Sigmoid colon (tissue), 7 donors: Measurements from ENCODE around the gene RIPOR3. TPM values are rescaled to one million over a fixed set of nuclear protein-coding genes. Genes with fewer than 3 reads are reported as not detected.

Experiments used
- DNase-seq: peaks from one replicate; pipeline ENCODE4 v3.0.0-alpha.2; 2019
- H3K27ac ChIP-seq, 4 donors: fragments of 200-600 bp; sonication (generic); one replicate each; pipeline ENCODE4 v1.5.1; 2016 to 2019; ENCODE audit warnings: mild to moderate bottlenecking in 1 of 4
- H3K27me3 ChIP-seq, 3 donors: fragments of 200-600 bp; sonication (generic); one replicate each; pipeline ENCODE4 v1.5.1; 2019; ENCODE audit warnings: mild to moderate bottlenecking in 1 of 3
- H3K36me3 ChIP-seq, 4 donors: fragments of 200-600 bp; sonication (generic); one replicate each; pipeline ENCODE4 v1.5.1; 2016 to 2019
- H3K4me1 ChIP-seq, 4 donors: fragments of 200-600 bp; sonication (generic); one replicate each; pipeline ENCODE4 v1.5.1; 2017 to 2019
- H3K4me3 ChIP-seq, 4 donors: fragments of 200-600 bp; sonication (generic); one replicate each; pipeline ENCODE4 v1.5.1; 2017 to 2019; ENCODE audit warnings: mild to moderate bottlenecking in 2 of 4, moderate library complexity in 1 of 4
- H3K9me3 ChIP-seq, 4 donors: fragments of 200-600 bp in 3 of 4; sonication (generic) in 3 of 4; one replicate each; pipeline versions ENCODE4 v1.5.1 to v1.6.1; 2013 to 2019
- CTCF ChIP-seq, 4 experiments: fragments of 450-650 bp in 3 of 4; fragments of 200-600 bp in 1 of 4; IDR thresholded peaks; one replicate each; pipeline ENCODE4 v1.5.1; 2016 to 2019; ENCODE audit warnings: antibody characterized with exemption in 4 of 4, mild to moderate bottlenecking in 3 of 4, moderate library complexity in 2 of 4
- EP300 ChIP-seq, 4 donors: sonication (generic); formaldehyde crosslinking; IDR thresholded peaks; one replicate each; pipeline ENCODE4 v1.6.1; 2017; ENCODE audit warnings: antibody characterized with exemption in 4 of 4
- POLR2A ChIP-seq, 2 donors: fragments of 450-650 bp; IDR thresholded peaks; one replicate each; pipeline ENCODE4 v1.6.1; 2016; ENCODE audit warnings: antibody characterized with exemption in 2 of 2, mild to moderate bottlenecking in 2 of 2, moderate library complexity in 2 of 2
- POLR2AphosphoS5 ChIP-seq, 4 donors: sonication (generic); formaldehyde crosslinking; IDR thresholded peaks; one replicate each; pipeline ENCODE4 v1.6.1; 2017; ENCODE audit warnings: antibody characterized with exemption in 4 of 4
- WGBS, 2 donors: extraction: QIAGEN DNeasy Blood & Tissue Kit; methylation state at CpG; one replicate each; pipeline ENCODE4 v1.1.7; 2013; 5-methylcytosine and 5-hydroxymethylcytosine counted together
- intact Hi-C: fragments of 100-400 bp; cut with DNase I; formaldehyde crosslinking; loops from one replicate; pipeline ENCODE4 v1.15.1; 2023
- polyA plus RNA-seq, 3 donors: library from polyadenylated mRNA; stranded (reverse); fragments of 200-250 nt; gene quantifications; one replicate each; pipeline ENCODE4 v1.2.3, GENCODE V29; 2013
- total RNA-seq, 4 donors: library from RNA; depleted of rRNA; stranded (reverse); fragments of >200 nt; gene quantifications; one replicate each; pipeline ENCODE4 v1.1.0, GENCODE V29; 2016
- donor health status: healthy with polysubstance abuse.
- donor health status: Bipolar disorder and iron deficiency.
- donor health status: healthy.

RIPOR3 gene
- total and polyA plus RNA-seq, 7 donors: 0.92 to 28.0 (median 9.4) TPM

GRCh38 chr20:50628853-50629669 lies 62.3 kb downstream of the RIPOR3 start:
- Histone ChIP-seq H3K4me1 (peaks cover 0 to 11% (median 4%) of the 10 kb centered on the region in 4 donors), H3K27ac (no peak overlapping the region), H3K9me3 (no peaks in the 10 kb centered on the region), H3K4me3 (no peak overlapping the region), H3K36me3 (no peaks in the 10 kb centered on the region), H3K27me3 (no peaks in the 10 kb centered on the region)
- WGBS, 2 donors: 86 to 89% methylated on average over 16 of the region's 16 CpGs
- TF ChIP-seq EP300 (IDR thresholded peaks at IDR 0.05): no peak
- no peak for TF ChIP-seq POLR2AphosphoS5 (IDR thresholded peaks at IDR 0.05)
- no peak for TF ChIP-seq POLR2A (IDR thresholded peaks at IDR 0.05)
- no peak for TF ChIP-seq CTCF (IDR thresholded peaks at IDR 0.05)
- no peak for DNase-seq
- intact Hi-C loops: no loop called here

- H3K4me1 ChIP-seq: peaks cover 0 to 11% (median 4%) of the 10 kb centered on the region in 4 donors
- no peak for DNase-seq
- H3K27me3 ChIP-seq: no peaks in the 10 kb centered on the region
- H3K4me3 ChIP-seq: no peak overlapping the region
- no peaks in the 10 kb centered on the region for H3K36me3 ChIP-seq
- intact Hi-C loops: no loop called here
- WGBS, 2 donors: 66 to 85% methylated on average over 11 of the region's 11 CpGs
- TF ChIP-seq EP300 (IDR thresholded peaks at IDR 0.05): no peak
- TF ChIP-seq POLR2AphosphoS5 (IDR thresholded peaks at IDR 0.05): no peak
- TF ChIP-seq POLR2A (IDR thresholded peaks at IDR 0.05): no peak
- TF ChIP-seq CTCF (IDR thresholded peaks at IDR 0.05): no peak
- H3K9me3 ChIP-seq: no peaks in the 10 kb centered on the region
- no peak overlapping the region for H3K27ac ChIP-seq
These were observed 63.0 kb downstream of the RIPOR3 start for GRCh38 chr20:50628332-50628731.

GRCh38 chr20:50627747-50628146 lies 63.6 kb downstream of the RIPOR3 start:
- Histone ChIP-seq H3K27me3 (no peaks in the 10 kb centered on the region), H3K9me3 (no peaks in the 10 kb centered on the region), H3K36me3 (no peaks in the 10 kb centered on the region), H3K27ac (no peak overlapping the region), H3K4me1 (peaks cover 0 to 11% (median 4%) of the 10 kb centered on the region in 4 donors), H3K4me3 (no peak overlapping the region)
- TF ChIP-seq POLR2A (IDR thresholded peaks at IDR 0.05) (no peak), POLR2AphosphoS5 (IDR thresholded peaks at IDR 0.05) (no peak), CTCF (IDR thresholded peaks at IDR 0.05) (no peak), EP300 (IDR thresholded peaks at IDR 0.05) (no peak)
- no peak for DNase-seq
- intact Hi-C loops: loop anchor here (2.0 kb wide), 1 partner anchor 117 kb away; no protein-coding TSS in a partner anchor
- 88% methylated on average over 9 of the region's 9 CpGs for WGBS, 2 donors

- Histone ChIP-seq H3K36me3 (no peaks in the 10 kb centered on the region), H3K4me3 (no peak overlapping the region), H3K4me1 (peaks cover 0 to 11% (median 4%) of the 10 kb centered on the region in 4 donors), H3K27me3 (no peaks in the 10 kb centered on the region), H3K27ac (peak overlapping the region; percentile 5 to 32 (median 18)), H3K9me3 (peaks cover 0 to 5% (median 2%) of the 10 kb centered on the region in 4 donors)
- intact Hi-C loops: loop anchor here (2.0 kb wide), 1 partner anchor 119 kb away; no protein-coding TSS in a partner anchor
- peak; percentile 89 for DNase-seq
- no peak for TF ChIP-seq POLR2A (IDR thresholded peaks at IDR 0.05)
- TF ChIP-seq POLR2AphosphoS5 (IDR thresholded peaks at IDR 0.05): peak in 1 of 4 donors; percentile 10
- peak; percentile 38 to 79 (median 55) for TF ChIP-seq CTCF (IDR thresholded peaks at IDR 0.05)
- WGBS, 2 donors: 50 to 52% methylated on average over 15 of the region's 15 CpGs
These were observed 65.2 kb downstream of the RIPOR3 start for GRCh38 chr20:50625986-50626677.
